ENCODE results near the gene MBLAC1.
A peak's percentile ranks its signal among the peaks of the same experiment; 100 is the strongest.

Gene MBLAC1

DNA sequence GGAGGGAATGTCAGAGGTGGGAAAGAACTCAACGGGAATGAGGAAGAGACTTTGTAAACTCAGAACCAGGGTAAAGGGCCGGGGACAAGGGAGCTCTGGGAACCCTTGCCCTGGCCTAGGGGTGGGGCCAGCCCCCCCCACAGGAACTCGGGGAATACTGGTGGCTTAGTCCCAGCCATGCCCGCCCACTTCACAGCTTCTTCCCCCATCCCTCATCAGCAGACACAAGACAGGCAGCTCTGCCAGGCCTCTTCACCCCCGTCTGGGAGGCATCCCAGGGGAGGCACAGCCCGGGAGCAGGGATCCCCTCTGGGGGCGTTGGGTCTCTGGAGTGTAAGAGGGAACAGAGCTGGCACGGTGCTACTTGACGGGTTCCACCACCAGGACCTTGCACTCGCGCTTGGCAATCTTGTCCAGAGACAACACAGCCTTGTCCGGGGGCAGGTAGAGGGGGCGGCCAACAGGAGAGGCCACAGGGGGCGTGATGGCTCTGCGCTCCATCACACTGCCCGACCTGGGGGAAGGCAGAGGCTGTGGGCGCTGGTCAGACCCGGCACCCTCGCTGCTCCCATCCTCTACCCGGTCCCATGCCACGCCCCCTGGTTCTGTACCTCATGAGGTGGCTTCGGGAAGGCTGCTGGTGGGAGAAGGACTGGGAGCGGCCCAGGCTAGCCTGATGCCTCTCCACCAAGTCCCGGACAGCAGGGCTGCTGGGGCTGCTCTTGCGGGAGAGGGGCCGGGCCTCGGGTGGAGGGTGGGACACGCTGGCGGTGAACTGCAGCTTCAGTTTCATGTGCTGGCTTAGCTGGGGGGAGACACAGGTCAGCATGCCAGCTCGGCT, 28.1 kb downstream of the MBLAC1 start:
- no peak for DNase-seq

- no peak for DNase-seq
Observed at GRCh38 chr7:100155553-100156317, 29.0 kb downstream of the MBLAC1 start.

DNA sequence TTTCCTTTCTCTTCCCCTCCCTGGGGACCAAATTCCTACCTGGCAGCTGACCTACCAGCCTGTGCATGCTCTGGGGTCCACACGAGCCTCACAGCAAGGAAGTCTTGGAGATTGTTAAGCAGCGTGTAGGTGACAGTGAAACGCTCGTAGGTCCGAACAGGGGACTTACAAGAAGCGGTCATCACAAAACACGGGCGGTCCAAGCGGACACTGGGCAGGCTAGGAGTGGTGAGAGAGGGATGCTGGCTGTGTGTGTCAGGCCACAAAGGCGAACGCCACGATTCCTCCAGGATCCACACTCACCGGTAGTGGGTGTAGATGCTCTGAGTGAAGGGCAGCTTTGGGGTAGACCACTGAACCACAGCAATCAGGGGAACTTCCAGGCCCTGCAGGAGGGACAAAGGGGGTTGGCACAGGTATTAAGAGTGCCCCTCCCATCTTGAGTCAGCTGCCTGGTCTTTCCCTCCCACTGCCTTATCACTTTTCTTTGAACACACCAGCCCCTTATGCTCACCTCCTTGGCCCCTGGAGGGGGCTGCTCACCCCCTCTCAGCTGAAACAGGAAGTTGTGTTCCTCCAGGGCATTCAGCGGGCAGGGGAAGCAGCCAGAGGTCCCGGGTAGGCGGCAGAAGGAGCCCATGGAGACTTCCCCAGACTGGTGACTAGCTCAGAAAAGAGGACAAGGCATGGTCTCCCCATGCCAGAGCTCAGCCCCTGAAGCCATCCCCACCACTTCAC, 29.7 kb downstream of the MBLAC1 start:
- no peak for DNase-seq

DNA sequence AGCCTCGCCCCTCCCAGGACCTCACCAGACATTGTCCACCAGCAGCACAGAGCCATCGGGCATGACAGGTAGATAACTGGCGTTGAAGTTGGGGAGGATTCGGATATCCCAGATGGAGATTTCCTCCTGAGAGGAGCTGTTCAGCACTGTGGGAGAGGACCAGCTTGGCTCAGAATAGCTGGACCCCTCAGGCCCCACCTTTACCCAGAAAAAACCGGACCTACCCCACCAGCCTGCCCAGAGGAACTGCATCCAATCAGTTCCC, 30.2 kb downstream of the MBLAC1 start:
- DNase-seq: no peak

- DNase-seq: no peak
Observed at GRCh38 chr7:100157334-100158228, 30.8 kb downstream of the MBLAC1 start.

GRCh38 chr7:100158229-100159098, 31.7 kb downstream of the MBLAC1 start, which contains the start of gene TRAPPC14:
Gene TRAPPC14, minus strand, starts transcription at chr7:100158723. Its CDS starts 224 bp downstream, at chr7:100158499.
- peak; percentile 84 for DNase-seq

DNA sequence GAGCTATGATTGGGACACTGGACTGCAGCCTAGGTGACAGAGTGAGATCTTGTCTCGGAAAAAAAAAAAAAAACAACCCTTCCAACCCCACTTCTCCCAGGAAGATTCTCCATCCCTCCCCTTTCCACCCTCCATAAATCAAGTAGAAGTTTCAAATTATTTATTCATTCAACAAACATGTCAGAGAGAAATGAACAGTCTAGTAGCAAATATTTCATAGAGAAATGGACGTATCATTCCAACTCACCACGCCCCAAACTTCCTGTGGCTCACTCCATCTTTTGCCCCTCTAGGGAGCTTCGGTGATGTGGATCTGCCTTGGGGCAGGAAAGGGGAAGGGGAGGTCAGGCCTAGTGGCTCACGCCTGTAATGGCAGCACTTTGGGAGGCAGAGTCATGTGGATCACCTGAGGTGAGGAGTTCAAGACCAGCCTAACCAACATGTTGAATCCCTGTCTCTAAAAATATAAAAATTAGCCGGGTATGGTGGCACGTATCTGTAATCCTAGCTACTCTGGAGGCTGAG, 32.4 kb downstream of the MBLAC1 start:
- DNase-seq: no peak

- no peak for DNase-seq
Observed at GRCh38 chr7:100160067-100160466, 33.3 kb downstream of the MBLAC1 start.

DNA sequence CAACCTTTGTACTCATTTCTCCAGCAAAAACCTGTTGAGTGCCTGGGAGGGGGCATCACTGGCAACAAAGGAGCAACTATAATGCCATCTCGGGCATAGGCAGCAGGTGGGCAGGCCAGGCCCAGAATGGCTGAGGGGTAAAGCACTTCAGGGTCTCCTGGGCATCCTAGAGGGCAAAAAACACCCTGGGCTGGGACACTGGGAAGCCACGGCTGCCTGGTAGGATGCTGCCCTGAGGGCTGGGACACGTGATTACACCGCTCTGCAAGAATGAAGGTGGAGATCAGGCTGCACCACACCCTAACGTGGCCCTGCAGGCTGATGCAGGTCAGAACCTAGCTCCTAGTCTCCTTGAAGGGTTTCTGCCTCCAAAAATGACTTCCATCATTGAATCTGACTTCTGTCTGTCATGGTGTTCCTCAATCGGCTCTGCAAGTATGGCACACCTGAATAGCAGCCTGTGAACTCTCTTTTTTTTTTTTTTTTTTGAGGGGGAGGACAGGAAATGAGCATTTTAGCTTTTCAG, 36.3 kb downstream of the MBLAC1 start:
- no peak for DNase-seq

DNA sequence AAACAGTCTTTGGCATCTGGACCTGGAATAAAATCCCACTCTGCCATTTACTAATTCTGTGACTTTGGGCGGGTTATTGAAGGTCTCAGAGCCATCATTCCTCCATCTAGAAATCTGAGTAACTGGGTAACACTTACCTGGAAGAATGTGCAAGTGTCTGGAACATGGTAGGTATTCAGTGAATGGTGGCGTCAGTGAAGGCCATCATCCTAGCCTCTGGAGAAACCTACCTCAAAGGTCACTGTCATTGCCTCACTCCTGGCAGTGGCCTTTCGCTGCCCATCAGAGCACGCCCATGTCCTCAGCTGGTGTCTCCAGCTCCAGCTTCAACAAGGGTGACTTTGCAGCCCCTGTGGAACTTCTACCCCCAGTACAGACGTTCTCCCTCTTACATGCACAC, 37.1 kb downstream of the MBLAC1 start:
- DNase-seq: no peak

GRCh38 chr7:100166317-100166940, 39.7 kb downstream of the MBLAC1 start:
- no peak for DNase-seq

DNA sequence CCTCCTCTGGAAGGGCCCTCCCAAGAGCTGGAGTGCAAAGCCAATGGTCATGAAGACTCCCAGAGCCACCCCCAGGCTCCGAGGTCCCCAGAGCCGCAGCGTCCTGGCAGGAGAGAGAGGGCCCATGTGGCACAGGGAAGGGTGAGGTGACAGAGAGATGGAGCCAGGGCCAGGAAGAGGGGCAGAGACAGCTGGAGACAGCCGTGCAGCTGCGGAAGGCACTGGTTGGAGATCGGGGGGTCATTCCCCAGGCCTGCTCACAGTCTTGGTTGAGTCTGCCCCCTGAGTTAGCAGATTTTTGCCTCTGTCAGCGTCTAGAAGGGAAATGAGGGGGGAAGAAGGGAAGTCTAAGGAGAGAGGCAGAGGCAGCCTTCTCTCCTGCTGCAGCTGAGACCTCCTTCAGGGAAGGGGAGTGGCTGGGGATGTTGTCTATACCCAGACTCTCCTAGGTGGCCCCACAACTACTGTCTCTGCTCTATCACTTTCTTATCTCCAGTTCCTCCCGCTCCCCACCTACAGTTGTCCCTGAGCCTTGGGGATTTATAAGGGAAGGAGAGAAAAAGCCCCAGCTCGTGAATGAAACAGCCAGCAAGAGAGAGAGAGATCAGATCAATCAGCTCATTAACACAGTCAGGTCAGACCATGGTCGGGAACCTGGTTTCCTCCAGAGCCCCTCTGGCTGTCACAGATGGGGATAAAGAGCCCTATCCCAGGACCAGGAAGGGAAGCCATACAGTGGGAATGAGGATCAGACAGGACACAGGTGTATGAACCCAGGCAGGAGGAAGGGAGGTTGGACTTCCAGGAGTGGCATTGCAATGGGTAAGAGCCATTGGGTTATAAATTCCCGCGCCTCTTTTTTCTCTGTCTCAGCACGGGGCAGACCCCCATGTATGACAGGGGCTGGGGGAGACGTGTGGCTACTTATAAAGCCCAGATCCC, 40.5 kb downstream of the MBLAC1 start:
- no peak for DNase-seq

- DNase-seq: no peak
Observed at GRCh38 chr7:100167912-100168323, 41.2 kb downstream of the MBLAC1 start.

DNA sequence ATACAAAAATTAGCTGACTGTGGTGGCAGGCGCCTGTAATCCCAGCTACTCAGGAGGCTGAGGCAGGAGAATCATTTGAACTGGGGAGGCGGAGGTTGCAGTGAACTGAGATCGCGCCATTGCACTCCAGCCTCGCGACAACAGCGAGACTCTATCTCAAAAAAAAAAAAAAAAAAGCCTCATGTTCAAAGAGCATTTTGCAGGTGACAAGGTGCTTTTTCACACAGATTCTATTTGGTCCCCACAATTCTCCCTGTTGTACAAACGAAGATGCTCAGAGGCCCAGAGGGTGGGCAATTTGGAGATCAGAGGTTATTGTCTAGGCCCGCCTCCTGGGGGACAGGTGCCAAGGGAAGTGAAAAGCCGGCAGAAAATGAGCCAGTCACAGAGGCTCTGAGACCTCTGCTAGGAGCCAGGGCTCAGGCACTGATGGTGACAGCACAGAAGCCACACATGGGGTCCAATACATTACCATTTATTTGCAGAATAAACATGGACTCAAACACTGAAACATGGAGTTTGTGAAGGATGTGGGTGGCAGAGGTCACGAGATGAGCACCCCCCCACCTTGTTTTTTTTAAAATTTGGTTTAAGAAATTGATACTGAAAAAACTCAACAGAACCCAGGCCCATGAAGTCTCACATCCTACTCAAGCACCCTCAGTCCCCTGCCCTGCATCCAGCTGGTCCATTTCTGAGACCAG, 42.5 kb downstream of the MBLAC1 start:
- DNase-seq: no peak

DNA sequence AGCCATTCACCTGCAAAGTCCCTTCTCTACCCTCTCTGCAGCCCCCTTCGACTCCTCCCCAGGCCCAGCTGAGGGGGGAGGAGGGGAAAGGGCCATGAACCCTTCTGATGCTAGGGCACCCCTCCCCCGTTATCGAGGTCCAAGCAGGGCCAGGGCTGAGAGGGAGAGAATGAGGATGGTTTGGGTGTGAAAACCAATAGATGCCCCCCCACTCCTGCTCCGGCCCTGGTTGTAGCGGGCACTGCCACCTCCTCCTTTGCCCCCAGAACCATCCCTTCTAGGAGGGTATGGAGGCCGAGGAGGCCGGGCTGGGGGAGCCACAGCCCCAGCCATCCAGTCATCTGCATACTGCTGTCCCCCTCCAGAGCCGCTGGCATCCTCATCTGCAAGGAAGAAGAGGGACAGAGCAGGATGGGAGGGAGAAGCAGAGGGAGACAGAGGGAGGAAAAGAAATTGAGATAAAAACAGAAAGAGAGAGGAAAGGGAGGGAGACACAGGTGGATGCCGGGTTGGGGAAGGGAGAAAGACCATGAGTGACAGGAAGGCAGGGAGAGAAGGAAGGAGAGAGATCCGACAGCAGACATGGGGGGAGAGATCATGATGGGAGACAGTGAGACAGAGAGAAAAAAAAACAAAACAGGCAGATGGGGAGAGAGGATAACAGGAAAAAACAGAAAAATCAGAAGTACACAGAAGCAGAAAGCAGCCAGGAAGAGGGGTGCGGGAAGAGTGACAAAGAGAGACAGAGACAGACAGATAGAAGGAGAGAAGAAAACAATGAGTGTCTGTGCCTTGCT, 43.5 kb downstream of the MBLAC1 start:
- no peak for DNase-seq

DNA sequence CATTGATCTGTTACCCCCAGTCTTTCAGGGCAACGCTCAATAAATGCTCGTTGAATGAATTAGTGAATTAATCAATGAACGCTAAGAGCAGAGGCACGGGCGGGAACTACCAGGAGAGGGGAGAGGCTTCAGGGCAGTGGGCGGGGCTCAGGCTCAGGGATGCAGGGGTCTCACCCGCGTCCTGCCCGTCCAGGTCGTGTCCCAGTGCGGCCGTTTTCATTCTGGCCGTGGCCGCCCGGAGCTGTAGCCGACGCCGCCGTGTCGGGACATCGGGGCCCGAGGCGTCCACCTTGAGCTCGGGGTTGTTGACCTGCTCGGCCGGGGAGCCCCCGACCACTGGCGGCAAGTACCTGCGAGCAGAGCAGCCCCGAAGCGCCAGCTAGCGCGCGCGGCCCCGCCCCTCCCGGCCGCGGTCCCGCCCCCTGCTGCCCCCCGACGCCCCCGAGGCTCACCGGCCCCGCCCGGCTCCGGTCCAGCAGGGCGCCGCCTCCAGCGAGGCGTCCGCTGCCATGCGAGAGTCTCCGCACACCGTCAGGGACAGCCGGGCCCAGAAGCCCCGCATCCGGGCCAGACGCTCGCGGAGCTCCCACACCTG, 44.4 kb downstream of the MBLAC1 start:
- DNase-seq: no peak

DNA sequence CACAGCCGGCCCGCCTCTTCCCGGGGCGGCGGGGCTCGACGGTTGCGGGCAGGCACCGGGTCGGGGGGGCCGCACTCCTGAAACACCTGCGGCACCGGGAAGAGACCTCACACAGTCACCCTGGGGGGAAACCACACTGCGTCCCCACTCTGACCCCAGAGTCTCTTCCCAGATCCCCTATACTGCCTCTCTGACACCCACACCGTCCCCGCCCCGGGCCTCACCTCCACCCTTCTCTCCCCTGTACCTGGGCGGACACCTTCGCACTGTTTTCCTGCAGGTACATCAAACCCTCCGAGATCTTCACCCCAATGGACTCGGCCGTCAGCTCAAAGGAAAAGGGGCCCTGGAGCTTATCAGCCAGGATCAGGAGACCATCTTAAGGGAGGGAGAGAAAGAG, 45.1 kb downstream of the MBLAC1 start:
- DNase-seq: no peak

Measured in activated CD4-positive, alpha-beta T cell treated with anti-CD3 and anti-CD28 coated beads for 1 hour (primary cell).